ENCODE results near the gene TRIP12. TPM values are rescaled to one million over a fixed set of nuclear protein-coding genes. Genes with fewer than 3 reads are reported as not detected.

Gene TRIP12
- total and polyA plus RNA-seq, 2 donors (not counting 1 experiment from before 2014, with no cell fraction given) = 30.9 to 274 TPM

DNA sequence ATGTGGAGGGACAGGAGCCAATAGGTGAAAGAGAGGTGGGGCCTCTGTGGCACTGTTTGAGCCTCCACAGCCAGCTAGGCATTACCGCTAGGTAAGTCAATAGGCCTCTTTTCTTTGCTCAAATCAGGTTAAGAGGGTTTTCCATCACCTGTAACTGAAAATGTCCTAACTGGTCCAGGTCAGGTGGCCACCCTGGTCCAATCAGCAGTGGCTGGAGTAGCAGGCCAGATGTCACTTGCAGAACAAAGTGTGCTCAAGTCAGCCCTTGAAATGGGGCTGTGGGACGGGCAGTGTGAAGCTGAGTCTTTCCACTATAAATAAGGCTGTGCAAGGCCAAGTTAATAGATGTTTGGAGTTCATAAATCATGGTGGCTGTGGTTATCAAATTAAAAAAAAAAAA lies 21.4 kb upstream of the TRIP12 start:
- POLR2A ChIA-PET = no interaction called here
- Histone ChIP-seq H3K4me1 (ENCODE audit: control insufficient read depth in 2 of 2, insufficient read depth in 2 of 2, low read length in 2 of 2) (no peaks in the 10 kb centered on the region), H3K4me3 (ENCODE audit: control extremely low read depth in 1 of 5, extremely low read depth in 1 of 5, insufficient read depth in 1 of 5, low read depth in 2 of 5, low read length in 4 of 5) (no peak overlapping the region), H3K27me3 (replicated peaks in 1 of 4; ENCODE audit: control extremely low read depth in 1 of 4, control insufficient read depth in 3 of 4, insufficient read depth in 4 of 4, low read length in 3 of 4) (no peaks in the 10 kb centered on the region), H4K20me1 (ENCODE audit: control insufficient read depth, insufficient read depth, low read length, poor library complexity, severe bottlenecking) (no peaks in the 10 kb centered on the region), H3K9me3 (ENCODE audit: control extremely low read depth in 1 of 3, control insufficient read depth in 2 of 3, insufficient read depth in 1 of 3, low read length in 2 of 3) (peaks cover 0 to 8% (median 0%) of the 10 kb centered on the region in 3 donors), H3K9ac (ENCODE audit: low read length) (no peak overlapping the region), H3K27ac (ENCODE audit: low read length in 2 of 2) (no peak overlapping the region), H2AFZ (ENCODE audit: insufficient read depth, low read depth, low read length, poor library complexity, severe bottlenecking) (no peak overlapping the region), H3K4me2 (replicated peaks; ENCODE audit: low read depth, low read length, poor library complexity, severe bottlenecking) (no peak overlapping the region), H3K79me2 (ENCODE audit: control insufficient read depth, insufficient read depth, low read length) (no peaks in the 10 kb centered on the region), H3K36me3 (replicated peaks in 1 of 2; ENCODE audit: control extremely low read depth in 1 of 2, control insufficient read depth in 1 of 2, extremely low read depth in 1 of 2, insufficient read depth in 2 of 2, low read length in 1 of 2) (no peaks in the 10 kb centered on the region)
- Mint-ChIP-seq H3K9me3 (ENCODE audit: insufficient read depth) (no peaks in the 10 kb centered on the region), H3K27ac (no peak overlapping the region), H3K4me3 (no peak overlapping the region), H3K27me3 (no peaks in the 10 kb centered on the region), H3K4me1 (peaks cover 2% of the 10 kb centered on the region)
- TF ChIP-seq, protein P1, sequence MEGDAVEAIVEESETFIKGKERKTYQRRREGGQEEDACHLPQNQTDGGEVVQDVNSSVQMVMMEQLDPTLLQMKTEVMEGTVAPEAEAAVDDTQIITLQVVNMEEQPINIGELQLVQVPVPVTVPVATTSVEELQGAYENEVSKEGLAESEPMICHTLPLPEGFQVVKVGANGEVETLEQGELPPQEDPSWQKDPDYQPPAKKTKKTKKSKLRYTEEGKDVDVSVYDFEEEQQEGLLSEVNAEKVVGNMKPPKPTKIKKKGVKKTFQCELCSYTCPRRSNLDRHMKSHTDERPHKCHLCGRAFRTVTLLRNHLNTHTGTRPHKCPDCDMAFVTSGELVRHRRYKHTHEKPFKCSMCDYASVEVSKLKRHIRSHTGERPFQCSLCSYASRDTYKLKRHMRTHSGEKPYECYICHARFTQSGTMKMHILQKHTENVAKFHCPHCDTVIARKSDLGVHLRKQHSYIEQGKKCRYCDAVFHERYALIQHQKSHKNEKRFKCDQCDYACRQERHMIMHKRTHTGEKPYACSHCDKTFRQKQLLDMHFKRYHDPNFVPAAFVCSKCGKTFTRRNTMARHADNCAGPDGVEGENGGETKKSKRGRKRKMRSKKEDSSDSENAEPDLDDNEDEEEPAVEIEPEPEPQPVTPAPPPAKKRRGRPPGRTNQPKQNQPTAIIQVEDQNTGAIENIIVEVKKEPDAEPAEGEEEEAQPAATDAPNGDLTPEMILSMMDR (IDR thresholded peaks at IDR 0.05) = no peak
- no peak for TF ChIP-seq EZH2 (IDR thresholded peaks at IDR 0.05; ENCODE audit: borderline replicate concordance, insufficient read depth, low read depth, low read length, poor library complexity, severe bottlenecking)
- ATAC-seq (ENCODE audit: low read depth) (no peak), DNase-seq (no peak)
- CTCF ChIA-PET = no interaction called here
- intact Hi-C loops (cut with micrococcal nuclease) = no loop called here
- 100% methylated on average over 1 of the region's 2 CpGs for WGBS (ENCODE audit: insufficient coverage)

DNA sequence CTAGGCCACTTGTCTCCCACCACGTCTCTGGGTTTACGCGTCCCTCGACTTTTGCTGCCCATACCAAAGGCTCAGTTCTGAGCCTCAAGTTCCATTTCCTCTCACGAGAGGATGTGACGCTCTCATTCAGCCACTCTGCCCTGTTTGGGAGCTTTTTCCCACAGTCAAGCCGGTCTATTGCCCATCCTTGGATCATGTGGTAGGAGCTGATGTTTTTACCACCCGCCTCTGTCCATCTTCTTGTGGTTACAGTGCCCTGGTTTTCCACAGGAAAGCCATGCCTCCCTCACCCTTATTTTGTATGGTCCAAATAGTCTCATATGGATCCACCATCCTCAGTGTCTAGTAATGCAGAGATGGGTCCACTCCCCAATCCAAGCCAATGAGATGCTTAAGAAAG lies 20.9 kb upstream of the TRIP12 start:
- H2AFZ ChIP-seq (ENCODE audit: insufficient read depth, low read depth, low read length, poor library complexity, severe bottlenecking) = no peak overlapping the region
- H3K36me3 ChIP-seq (replicated peaks in 1 of 2; ENCODE audit: control extremely low read depth in 1 of 2, control insufficient read depth in 1 of 2, extremely low read depth in 1 of 2, insufficient read depth in 2 of 2, low read length in 1 of 2) = no peaks in the 10 kb centered on the region
- intact Hi-C loops (cut with micrococcal nuclease) = no loop called here
- no peaks in the 10 kb centered on the region for H3K27me3 ChIP-seq (replicated peaks in 1 of 4; ENCODE audit: control extremely low read depth in 1 of 4, control insufficient read depth in 3 of 4, insufficient read depth in 4 of 4, low read length in 3 of 4)
- H3K4me1 Mint-ChIP-seq = peaks cover 2% of the 10 kb centered on the region
- H3K4me3 ChIP-seq (ENCODE audit: control extremely low read depth in 1 of 5, extremely low read depth in 1 of 5, insufficient read depth in 1 of 5, low read depth in 2 of 5, low read length in 4 of 5) = no peak overlapping the region
- no peak overlapping the region for H3K4me2 ChIP-seq (replicated peaks; ENCODE audit: low read depth, low read length, poor library complexity, severe bottlenecking)
- TF ChIP-seq, protein P1 (IDR thresholded peaks at IDR 0.05) = no peak
- TF ChIP-seq EZH2 (IDR thresholded peaks at IDR 0.05; ENCODE audit: borderline replicate concordance, insufficient read depth, low read depth, low read length, poor library complexity, severe bottlenecking) = no peak
- no peak for DNase-seq
- H3K9me3 ChIP-seq (ENCODE audit: control extremely low read depth in 1 of 3, control insufficient read depth in 2 of 3, insufficient read depth in 1 of 3, low read length in 2 of 3) = peaks cover 0 to 8% (median 0%) of the 10 kb centered on the region in 3 donors
- H3K9me3 Mint-ChIP-seq (ENCODE audit: insufficient read depth) = no peaks in the 10 kb centered on the region
- POLR2A ChIA-PET = no interaction called here
- no peaks in the 10 kb centered on the region for H3K27me3 Mint-ChIP-seq
- no peak overlapping the region for H3K4me3 Mint-ChIP-seq
- H3K27ac Mint-ChIP-seq = no peak overlapping the region
- no peaks in the 10 kb centered on the region for H4K20me1 ChIP-seq (ENCODE audit: control insufficient read depth, insufficient read depth, low read length, poor library complexity, severe bottlenecking)
- no peak overlapping the region for H3K9ac ChIP-seq (ENCODE audit: low read length)
- H3K4me1 ChIP-seq (ENCODE audit: control insufficient read depth in 2 of 2, insufficient read depth in 2 of 2, low read length in 2 of 2) = no peaks in the 10 kb centered on the region
- H3K79me2 ChIP-seq (ENCODE audit: control insufficient read depth, insufficient read depth, low read length) = no peaks in the 10 kb centered on the region
- no peak for ATAC-seq (ENCODE audit: low read depth)
- H3K27ac ChIP-seq (ENCODE audit: low read length in 2 of 2) = no peak overlapping the region
- CTCF ChIA-PET = no interaction called here
- 93% methylated on average over 8 of the region's 8 CpGs for WGBS (ENCODE audit: insufficient coverage)
